CD4-positive, alpha-beta T cell treated with Interleukin-15 for 1 hour (primary cell): Measurements from ENCODE around the gene RUFY1.
"Not testable (repeated sequence)": the region's sequence is repeated elsewhere in the genome, so short reads cannot be mapped to it uniquely, and the experiment has no call there.

Experiments
- DNase-seq: peaks from one replicate; pipeline ENCODE4 v3.0.0-alpha.2; 2020

RUFY1 gene

DNA sequence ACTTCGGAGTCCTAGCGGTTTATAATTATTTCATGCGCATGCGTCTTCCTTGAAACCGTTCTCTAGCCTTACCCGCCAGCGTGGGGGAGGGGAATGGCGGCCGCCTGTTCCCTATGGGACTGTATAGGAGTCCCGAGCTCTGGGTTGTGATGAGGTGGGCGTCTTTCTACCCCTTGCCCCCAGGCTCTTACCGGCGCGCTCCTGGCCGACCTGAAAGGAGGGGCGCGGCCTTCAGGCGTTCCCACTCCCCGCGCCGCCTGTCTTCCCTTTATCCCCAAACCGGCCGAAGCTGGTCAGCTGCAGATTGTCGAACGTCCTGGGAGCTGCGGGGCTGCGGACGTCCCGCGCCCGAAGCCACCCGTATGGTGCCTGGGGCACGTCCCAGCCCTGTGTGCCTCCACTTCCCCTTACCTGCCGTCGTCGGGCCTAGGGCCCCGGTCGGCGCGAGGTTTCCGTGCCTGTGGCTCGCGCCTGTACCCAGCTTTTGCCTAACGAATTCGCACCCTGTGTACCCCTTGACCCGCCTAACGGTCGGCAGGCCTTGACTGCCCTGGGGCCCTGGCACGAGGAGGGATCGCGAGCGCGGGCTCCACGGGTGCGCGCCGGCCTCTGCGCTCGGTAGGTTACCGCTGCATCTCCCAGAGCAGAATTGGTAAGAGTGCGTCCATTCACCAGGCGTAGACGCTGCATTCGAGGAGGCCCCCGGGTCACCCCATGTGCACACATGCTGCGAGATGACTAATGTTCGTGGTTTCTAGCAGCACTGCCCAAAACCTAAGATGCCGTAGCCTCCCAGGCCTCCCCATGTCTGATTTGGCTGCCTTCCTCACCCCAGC is 73.8 kb downstream of the RUFY1 start:
- DNase-seq = peak; percentile 67

DNA sequence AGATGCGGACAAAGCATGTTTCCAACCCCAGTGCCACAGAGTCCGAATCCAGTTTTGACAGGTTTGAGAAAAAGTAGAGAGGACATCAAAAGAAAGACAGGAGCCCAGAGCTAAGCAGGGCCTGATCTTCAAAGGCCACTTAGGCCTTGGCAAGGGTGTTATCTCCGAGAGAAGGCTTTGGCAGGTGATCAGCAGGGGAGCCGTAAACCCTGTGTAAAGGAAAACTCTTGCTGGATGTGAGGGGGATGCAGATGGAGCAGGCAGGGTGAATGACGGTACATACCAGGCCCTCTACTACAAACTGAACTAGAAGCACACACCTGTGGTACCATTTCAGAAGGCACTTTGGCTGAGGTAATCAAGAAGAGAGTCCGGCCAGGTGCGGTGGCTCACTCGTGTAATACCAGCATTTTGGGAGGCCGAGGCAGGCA is 74.5 kb downstream of the RUFY1 start:
- no peak for DNase-seq

DNA sequence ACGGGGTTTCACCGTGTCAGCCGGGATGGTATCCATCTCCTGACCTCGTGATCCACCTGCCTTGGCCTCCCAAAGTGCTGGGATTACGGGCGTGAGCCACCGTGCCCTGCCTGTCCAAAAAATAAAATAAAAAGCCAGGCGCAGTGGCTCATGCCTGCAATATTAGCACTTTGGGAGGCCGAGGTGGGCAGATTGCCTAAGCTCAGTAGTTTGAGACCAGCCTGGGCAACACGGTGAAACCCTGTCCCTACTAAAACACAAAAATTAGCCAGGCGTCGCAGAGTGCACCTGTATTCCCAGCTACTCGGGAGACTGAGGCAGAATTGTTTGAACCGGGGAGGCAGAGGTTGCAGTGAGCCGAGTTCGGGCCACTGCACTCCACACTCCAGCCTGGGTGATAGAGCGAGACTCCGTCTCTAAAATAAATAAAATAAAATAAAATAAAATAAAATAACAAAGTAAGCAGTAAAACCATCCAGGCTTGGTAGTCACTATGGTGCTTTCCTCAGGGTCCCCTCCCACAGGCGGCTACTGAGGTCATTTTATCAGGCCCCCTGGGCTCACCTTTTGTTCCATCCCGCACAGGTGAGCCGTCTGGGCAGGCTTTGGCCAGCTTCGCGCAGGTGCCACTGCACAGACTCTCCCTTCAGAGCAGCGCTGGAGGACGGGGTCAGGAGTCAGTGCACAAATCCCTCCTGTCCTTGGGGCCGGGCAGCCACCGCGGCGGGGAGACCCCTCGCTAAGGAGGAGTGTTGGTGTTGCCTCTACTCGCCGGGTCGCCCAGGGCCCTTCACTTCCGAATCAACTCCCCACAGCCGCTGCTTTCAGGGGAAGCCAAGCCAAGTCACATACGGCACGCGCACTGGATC is 83.4 kb downstream of the RUFY1 start:
- not testable (repeated sequence) for DNase-seq

DNA sequence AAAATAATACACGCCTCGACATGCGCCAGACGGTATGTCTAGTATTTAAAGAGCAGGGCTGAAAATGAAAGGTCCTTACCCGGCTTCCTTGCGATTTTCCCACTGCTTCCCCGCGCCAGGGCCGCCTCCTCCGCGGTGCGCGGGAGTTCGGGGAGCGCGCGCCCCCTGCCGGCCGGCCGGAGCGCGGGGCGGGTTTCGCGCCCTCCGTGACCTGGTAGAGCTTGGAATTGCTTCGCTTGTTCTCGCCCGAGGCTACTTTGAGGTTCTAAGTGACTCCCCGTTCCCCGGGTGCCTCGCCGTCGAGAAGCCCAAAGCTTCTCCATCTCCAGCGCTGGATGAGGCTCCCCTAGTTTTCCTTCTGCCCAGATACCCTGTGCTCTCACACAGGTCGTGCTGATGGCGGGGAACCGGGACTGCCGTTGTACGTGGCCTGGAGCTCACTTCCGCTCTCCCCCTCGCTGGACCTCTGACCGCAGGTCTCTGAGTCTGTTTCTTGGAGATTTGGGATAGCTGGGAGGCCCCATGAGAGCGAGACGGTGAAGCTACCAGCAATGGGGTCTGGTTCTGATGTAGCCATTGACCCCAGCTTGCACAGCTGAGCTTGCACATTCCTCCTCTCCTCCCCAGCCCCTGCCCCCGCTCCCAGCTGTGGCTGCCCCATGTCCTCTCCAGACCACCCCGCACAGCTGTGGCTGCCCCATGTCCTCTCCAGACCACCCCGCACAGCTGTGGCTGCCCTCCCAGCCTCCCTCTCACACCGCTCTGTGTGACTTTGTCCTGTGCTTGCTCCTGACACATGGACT is 84.2 kb downstream of the RUFY1 start:
- DNase-seq = not testable (repeated sequence)

DNA sequence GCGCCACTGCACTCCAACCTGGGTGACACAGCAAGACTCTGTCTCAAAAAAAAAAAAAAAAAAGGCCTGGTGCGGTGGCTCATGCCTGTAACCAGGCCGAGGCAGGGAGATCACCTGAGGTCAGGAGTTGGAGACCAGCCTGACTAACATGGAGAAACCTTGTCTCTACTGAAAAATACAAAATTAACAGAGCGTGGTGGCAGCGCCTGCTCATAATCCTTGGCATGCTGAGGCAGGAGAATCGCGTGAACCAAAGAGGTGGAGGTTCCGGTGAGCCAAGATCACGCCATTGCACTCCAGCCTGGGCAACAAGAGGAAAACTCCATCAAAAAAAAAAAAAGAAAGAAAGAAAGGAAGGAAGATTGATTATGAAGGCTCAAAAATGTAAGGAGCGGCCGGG is 88.9 kb downstream of the RUFY1 start:
- DNase-seq = not testable (repeated sequence)

DNA sequence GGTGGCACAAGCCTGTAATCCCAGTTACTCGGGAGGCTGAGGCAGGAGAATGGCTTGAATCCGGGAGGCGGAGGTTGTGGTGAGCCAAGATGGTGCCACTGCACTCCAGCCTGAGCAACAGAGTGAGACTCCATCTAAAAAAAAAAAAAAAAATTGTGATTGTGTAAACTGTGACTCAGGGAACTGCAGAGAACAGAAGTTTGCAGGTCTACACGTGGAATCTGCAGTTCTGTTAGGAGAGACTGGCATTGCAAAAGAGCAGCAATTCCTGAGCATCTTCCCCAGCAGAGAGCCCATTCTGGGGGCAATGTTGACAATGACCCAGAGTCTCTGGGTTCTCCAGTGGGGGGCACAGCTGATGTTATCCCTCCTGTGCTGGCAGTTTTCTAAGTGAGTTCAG is 91.4 kb downstream of the RUFY1 start:
- not testable (repeated sequence) for DNase-seq

DNA sequence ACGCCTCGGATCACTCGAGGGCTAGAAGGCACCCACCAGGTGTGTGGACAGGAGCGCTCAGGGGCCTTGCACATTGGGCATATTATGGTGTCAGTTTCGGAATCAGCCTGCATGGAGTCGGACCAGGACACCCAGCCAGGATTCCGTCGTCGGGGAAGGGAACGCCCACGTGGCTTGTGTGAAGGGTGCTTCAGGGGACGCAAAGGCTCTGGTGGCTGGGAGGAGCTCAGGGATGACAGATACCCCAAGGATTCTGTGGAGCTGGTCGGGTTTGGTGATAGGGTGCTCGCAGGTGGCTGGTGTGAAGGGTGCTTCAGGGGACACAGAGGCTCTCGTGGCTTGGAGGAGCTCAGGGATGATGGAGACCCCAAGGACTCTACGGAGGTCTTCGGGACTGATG is 92.3 kb downstream of the RUFY1 start:
- not testable (repeated sequence) for DNase-seq

DNA sequence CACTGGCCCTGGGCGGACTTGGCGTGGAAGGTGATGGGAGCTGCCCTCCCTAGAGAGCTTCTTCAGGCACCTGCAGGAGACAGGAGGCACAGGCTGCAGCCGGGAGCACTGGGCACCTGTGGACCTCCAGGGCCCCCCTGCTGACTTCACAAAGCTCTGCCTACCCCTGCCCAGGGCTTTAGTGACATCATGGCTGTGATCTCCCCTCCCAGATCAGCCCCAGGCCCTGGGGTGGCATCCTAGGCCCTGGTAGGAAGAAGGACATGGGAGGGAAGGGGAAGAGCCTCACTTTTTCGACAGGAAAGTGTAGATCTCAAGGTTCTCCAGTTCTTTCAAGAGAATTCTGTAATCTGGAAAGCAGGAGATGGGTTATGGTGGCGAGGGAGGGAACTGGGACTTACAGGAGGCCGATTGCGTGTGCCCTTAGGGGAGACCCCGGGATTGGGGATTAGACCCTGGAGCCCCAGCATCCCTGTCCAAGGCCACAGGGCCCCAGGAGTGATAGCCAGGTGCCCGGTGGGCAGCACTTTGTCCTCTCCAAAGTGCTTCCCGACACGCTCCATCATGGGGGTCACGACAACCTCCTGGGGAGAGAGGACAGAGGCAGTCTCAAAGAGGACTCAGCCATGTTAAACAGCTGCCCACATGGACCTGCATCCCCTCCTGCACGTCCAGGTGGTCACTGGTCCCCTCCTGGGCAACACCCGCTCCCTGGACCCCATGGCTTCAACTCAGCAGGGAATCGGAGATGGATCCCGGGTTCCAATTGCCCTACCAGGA is 93.0 kb downstream of the RUFY1 start:
- DNase-seq = not testable (repeated sequence)

DNA sequence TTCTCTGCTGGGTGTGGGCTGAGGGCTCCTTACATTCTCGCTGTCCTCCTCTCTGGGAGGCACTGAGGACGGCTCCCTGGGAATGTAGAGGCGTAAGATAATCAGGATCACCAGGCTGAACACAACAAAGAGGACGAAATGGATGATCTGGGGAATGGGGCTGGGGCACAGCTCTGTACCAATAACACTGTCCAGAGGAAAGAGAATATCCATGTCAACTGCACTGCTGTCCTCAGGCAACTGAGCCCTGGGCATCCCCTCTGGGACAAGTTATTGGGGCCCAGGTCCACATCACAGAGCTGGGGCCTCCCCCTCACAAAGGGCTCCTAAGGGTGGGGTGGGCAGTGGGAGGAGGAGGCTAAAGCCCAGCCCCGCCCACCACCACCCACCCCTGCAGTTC is 94.4 kb downstream of the RUFY1 start:
- DNase-seq = not testable (repeated sequence)

DNA sequence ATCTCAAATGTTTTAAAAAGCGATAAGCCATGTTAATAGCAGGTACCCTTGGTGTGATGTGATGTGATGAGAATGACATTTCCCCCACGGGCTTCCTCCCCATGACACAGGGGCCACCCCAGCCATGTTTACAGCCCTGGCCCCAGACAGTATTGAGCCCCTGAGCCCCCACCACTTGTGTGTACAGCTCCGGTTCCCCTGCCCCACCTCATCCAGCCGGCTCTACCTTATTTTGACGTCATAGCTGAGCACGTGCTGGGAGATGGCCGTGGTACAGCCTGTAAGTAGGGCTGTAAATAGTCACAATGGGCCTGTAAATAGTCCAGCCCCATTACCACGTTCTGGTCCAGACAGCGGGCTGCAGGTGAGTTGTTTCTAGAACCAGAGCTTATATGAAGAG is 98.1 kb downstream of the RUFY1 start:
- DNase-seq = no peak

DNA sequence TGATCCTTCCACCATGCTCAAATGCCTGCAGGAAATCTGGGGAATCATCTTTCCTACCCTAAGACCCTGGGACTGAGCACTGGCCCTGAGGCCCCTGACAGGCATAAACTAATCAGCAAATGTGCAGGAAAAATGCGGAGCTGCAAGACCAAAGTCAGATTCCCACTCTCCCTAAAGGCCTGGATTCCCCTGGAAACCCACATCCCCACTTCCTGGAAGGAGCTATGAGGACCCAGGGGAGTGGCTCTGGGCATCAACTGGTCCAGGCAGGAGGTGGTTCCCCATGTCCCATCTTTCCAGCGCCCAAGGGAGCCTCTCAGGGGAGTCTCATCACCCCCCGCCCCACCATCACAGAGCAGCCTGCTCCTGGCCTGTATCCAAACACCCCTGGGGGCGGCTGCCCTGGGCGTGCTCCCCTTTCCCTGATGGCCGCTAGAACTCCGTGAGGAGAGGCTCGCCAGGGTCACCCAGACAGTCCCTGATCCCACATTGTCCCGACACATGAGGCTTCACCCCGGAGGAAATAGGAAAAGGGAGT is 98.9 kb downstream of the RUFY1 start:
- not testable (repeated sequence) for DNase-seq

DNA sequence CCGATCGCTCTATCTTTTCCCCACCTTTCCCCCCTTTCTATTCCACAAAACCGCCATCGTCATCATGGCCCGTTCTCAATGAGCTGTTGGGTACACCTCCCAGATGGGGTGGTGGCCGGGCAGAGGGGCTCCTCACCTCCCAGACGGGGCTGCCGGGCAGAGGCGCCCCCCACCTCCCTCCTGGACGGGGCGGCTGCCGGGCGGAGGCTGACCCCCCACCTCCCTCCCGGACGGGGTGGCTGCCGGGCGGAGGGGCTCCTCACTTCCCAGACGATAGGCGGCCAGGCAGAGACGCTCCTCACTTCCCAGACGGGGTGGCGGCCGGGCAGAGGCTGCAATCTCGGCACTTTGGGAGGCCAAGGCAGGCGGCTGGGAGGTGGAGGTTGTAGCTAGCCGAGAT is 99.9 kb downstream of the RUFY1 start:
- DNase-seq = not testable (repeated sequence)

DNA sequence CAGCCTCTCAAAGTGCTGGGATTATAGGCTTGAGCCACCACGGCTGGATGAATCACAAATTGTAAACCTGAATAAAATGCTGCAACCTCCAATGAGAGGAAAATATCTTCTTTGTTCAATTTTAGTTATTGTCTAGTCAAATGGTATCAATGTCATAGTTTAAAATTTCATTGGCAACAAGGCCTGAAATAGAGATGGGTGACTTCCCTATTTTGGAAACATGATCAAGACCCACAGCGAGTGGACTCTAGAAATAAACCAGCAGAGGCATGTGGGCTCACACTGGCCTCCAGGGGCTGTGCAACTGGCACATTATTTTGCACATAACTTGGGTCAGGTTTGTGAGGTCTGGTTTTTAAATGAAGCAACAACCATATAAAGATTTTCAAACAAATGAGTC is 102.8 kb downstream of the RUFY1 start:
- DNase-seq = not testable (repeated sequence)

DNA sequence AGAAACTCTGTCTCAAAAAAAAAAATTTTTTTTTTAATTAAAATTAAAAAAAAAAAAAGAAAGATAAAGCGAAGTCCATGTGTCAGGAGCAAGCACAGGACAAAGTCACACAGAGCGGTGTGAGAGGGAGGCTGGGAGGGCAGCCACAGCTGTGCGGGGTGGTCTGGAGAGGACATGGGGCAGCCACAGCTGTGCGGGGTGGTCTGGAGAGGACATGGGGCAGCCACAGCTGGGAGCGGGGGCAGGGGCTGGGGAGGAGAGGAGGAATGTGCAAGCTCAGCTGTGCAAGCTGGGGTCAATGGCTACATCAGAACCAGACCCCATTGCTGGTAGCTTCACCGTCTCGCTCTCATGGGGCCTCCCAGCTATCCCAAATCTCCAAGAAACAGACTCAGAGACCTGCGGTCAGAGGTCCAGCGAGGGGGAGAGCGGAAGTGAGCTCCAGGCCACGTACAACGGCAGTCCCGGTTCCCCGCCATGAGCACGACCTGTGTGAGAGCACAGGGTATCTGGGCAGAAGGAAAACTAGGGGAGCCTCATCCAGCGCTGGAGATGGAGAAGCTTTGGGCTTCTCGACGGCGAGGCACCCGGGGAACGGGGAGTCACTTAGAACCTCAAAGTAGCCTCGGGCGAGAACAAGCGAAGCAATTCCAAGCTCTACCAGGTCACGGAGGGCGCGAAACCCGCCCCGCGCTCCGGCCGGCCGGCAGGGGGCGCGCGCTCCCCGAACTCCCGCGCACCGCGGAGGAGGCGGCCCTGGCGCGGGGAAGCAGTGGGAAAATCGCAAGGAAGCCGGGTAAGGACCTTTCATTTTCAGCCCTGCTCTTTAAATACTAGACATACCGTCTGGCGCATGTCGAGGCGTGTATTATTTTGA is 107.2 kb downstream of the RUFY1 start:
- not testable (repeated sequence) for DNase-seq

DNA sequence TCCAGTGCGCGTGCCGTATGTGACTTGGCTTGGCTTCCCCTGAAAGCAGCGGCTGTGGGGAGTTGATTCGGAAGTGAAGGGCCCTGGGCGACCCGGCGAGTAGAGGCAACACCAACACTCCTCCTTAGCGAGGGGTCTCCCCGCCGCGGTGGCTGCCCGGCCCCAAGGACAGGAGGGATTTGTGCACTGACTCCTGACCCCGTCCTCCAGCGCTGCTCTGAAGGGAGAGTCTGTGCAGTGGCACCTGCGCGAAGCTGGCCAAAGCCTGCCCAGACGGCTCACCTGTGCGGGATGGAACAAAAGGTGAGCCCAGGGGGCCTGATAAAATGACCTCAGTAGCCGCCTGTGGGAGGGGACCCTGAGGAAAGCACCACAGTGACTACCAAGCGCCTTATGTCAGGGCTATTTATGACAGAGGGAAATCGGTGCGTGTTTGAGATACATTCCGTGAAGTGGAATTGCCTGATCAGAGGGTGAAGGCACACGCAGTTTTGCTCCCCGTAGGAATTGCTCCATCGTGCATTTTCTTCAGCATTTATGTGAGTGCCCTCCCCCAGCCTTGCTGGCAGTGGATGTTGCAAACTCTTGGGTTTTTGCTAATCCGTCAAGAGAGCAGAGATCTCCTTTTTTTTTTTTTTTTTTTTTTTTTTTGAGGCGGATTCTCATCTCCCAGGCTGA is 108.0 kb downstream of the RUFY1 start:
- not testable (repeated sequence) for DNase-seq
